SK-N-SH treated with all-trans-retinoic acid at 6 μM for 48 hours (cell line): ENCODE results near the gene MARVELD3.
"Not testable (repeated sequence)": the region's sequence is repeated elsewhere in the genome, so short reads cannot be mapped to it uniquely, and the experiment has no call there.

Source experiments
- ATAC-seq: fragments of 200-7000 bp; cut with Tn5 transposase; 3 replicates; pipeline ENCODE4 v1.9.1; 2020; ENCODE audit warnings: mild to moderate bottlenecking, moderate library complexity
- ARNTL ChIP-seq: fragments of 450-650 bp; formaldehyde crosslinking; IDR thresholded peaks from 2 replicates; pipeline ENCODE4 v1.5.0; 2020; ENCODE audit warnings: low read depth, mild to moderate bottlenecking, moderate library complexity, borderline replicate concordance
- BACH2 ChIP-seq: fragments of 250-450 bp; sonication (Bioruptor Pico); IDR thresholded peaks from 2 replicates; pipeline ENCODE4 v1.9.0; 2021; ENCODE audit warnings: mild to moderate bottlenecking, borderline replicate concordance
- CSDC2 ChIP-seq: fragments of 250-450 bp; sonication (Bioruptor Pico); IDR thresholded peaks from 2 replicates; pipeline ENCODE4 v1.5.0; 2020; ENCODE audit warnings: mild to moderate bottlenecking, moderate library complexity
- ESRRG ChIP-seq: fragments of 250-450 bp; sonication (Bioruptor Pico); IDR thresholded peaks from 2 replicates; pipeline ENCODE4 v1.6.1; 2021; ENCODE audit warnings: mild to moderate bottlenecking
- ISL1 ChIP-seq: fragments of 250-450 bp; sonication (Bioruptor Pico); IDR thresholded peaks from 2 replicates; pipeline ENCODE4 v2.1.2; 2022; ENCODE audit warnings: mild to moderate bottlenecking, moderate library complexity
- OSR1 ChIP-seq: fragments of 250-450 bp; sonication (Bioruptor Pico); IDR thresholded peaks from 2 replicates; pipeline ENCODE4 v1.8.0; 2022; ENCODE audit warnings: moderate library complexity, mild to moderate bottlenecking, inconsistent platforms
- PPARA ChIP-seq: fragments of 250-450 bp; sonication (Bioruptor Pico); IDR thresholded peaks from 2 replicates; pipeline ENCODE4 v1.5.0; 2020; ENCODE audit warnings: mild to moderate bottlenecking, borderline replicate concordance
- SNAI2 ChIP-seq: fragments of 250-450 bp; sonication (Bioruptor Pico); IDR thresholded peaks from 2 replicates; pipeline ENCODE4 v1.5.0; 2020; ENCODE audit warnings: mild to moderate bottlenecking, moderate library complexity
- TCF4 ChIP-seq: fragments of 250-450 bp; sonication (Bioruptor Pico); IDR thresholded peaks from 2 replicates; pipeline ENCODE4 v1.8.0; 2021; ENCODE audit warnings: mild to moderate bottlenecking, moderate library complexity, borderline replicate concordance
- TOX ChIP-seq: fragments of 250-450 bp; sonication (Bioruptor Pico); IDR thresholded peaks from 2 replicates; pipeline ENCODE4 v1.8.0; 2021; ENCODE audit warnings: mild to moderate bottlenecking, moderate library complexity, borderline replicate concordance
- ZC3H10 ChIP-seq: fragments of 250-450 bp; sonication (Bioruptor Pico); IDR thresholded peaks from 2 replicates; pipeline ENCODE4 v1.5.1; 2021; ENCODE audit warnings: mild to moderate bottlenecking, moderate library complexity
- ZFP3 ChIP-seq: fragments of 250-450 bp; sonication (Bioruptor Pico); IDR thresholded peaks from 2 replicates; pipeline ENCODE4 v1.5.0; 2020; ENCODE audit warnings: mild to moderate bottlenecking, moderate library complexity
- ZFP30 ChIP-seq: fragments of 450-650 bp; formaldehyde crosslinking; IDR thresholded peaks from 2 replicates; pipeline ENCODE4 v1.5.0; 2022; ENCODE audit warnings: mild to moderate bottlenecking, moderate library complexity
- ZNF70 ChIP-seq: fragments of 450-650 bp; formaldehyde crosslinking; IDR thresholded peaks from 2 replicates; pipeline ENCODE4 v1.5.0; 2020; ENCODE audit warnings: mild to moderate bottlenecking, moderate library complexity
- ZNF8 ChIP-seq: fragments of 450-650 bp; formaldehyde crosslinking; IDR thresholded peaks from 2 replicates; pipeline ENCODE4 v1.5.0; 2020; ENCODE audit warnings: mild to moderate bottlenecking, moderate library complexity
- TF ChIP-seq, protein P1 (sequence below): fragments of 250-450 bp; sonication (Bioruptor Pico); IDR thresholded peaks from 2 replicates; pipeline ENCODE4 v1.5.0; 2020; ENCODE audit warnings: mild to moderate bottlenecking, moderate library complexity
- TF ChIP-seq, protein P2 (sequence below): fragments of 250-450 bp; sonication (Bioruptor Pico); IDR thresholded peaks from 2 replicates; pipeline ENCODE4 v1.5.1; 2020; ENCODE audit warnings: low read depth, mild to moderate bottlenecking, moderate library complexity
- TF ChIP-seq, protein P3 (sequence below): fragments of 250-450 bp; sonication (Bioruptor Pico); IDR thresholded peaks from 2 replicates; pipeline ENCODE4 v1.5.1; 2021; ENCODE audit warnings: mild to moderate bottlenecking, moderate library complexity

MARVELD3 gene

DNA sequence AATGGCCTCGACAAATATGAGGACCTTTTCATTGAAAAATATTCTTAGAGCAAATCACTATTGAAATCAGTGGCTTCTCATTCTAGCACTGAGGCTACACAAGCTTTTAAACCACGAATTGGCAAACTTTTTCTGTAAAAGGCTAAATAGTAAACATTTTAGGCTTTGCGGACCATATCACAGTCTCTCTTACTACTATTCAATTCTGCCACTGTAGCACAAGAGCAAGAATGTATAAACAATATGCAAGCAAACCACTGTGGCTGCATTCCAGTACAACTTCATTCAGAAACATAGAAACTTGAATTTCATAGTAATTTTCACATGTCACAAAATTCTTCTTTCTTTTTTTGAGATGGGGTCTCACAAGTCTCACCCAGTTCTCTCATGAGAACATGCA is 49.4 kb downstream of the MARVELD3 start:
- no peak for ATAC-seq

DNA sequence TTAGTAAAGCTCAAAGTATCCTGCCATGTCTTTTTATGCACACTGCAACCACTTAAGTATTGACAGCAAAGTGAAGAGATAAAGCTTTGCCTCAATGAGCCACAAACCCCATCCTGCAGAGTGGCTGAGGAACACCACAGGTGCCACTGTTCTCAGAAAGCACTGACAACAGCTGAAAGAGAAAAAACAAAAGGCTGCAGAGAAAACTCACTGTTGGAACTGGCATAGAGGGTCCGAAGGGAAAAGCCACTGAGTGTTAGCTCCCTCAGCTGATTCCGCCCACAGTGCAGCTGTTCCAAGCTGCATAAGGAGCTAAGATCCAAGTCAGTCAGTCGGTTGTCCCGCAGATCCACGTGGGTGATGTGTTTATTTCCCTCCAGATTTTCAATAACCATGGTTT is 50.3 kb downstream of the MARVELD3 start:
- TF ChIP-seq ZFP3 (CRISPR knock-in tag) = no peak
- TF ChIP-seq, protein P1, sequence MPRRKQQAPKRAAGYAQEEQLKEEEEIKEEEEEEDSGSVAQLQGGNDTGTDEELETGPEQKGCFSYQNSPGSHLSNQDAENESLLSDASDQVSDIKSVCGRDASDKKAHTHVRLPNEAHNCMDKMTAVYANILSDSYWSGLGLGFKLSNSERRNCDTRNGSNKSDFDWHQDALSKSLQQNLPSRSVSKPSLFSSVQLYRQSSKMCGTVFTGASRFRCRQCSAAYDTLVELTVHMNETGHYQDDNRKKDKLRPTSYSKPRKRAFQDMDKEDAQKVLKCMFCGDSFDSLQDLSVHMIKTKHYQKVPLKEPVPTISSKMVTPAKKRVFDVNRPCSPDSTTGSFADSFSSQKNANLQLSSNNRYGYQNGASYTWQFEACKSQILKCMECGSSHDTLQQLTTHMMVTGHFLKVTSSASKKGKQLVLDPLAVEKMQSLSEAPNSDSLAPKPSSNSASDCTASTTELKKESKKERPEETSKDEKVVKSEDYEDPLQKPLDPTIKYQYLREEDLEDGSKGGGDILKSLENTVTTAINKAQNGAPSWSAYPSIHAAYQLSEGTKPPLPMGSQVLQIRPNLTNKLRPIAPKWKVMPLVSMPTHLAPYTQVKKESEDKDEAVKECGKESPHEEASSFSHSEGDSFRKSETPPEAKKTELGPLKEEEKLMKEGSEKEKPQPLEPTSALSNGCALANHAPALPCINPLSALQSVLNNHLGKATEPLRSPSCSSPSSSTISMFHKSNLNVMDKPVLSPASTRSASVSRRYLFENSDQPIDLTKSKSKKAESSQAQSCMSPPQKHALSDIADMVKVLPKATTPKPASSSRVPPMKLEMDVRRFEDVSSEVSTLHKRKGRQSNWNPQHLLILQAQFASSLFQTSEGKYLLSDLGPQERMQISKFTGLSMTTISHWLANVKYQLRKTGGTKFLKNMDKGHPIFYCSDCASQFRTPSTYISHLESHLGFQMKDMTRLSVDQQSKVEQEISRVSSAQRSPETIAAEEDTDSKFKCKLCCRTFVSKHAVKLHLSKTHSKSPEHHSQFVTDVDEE = no peak
- no peak for TF ChIP-seq ESRRG (CRISPR knock-in tag)
- no peak for TF ChIP-seq TOX (CRISPR knock-in tag)
- no peak for TF ChIP-seq PPARA (CRISPR knock-in tag)
- no peak for TF ChIP-seq CSDC2
- TF ChIP-seq SNAI2 (CRISPR knock-in tag) = no peak
- no peak for ATAC-seq

More for the DNA sequence above, 49.4 kb downstream of the MARVELD3 start:
- TF ChIP-seq ZNF8 (no peak), ZFP3 (CRISPR knock-in tag) (no peak), PPARA (CRISPR knock-in tag) (no peak), OSR1 (CRISPR knock-in tag) (no peak), ISL1 (CRISPR knock-in tag) (no peak), SNAI2 (CRISPR knock-in tag) (no peak), BACH2 (CRISPR knock-in tag) (no peak), TOX (CRISPR knock-in tag) (no peak), TCF4 (no peak), ZC3H10 (no peak), ZNF70 (CRISPR knock-in tag) (no peak)
- TF ChIP-seq, protein P2, sequence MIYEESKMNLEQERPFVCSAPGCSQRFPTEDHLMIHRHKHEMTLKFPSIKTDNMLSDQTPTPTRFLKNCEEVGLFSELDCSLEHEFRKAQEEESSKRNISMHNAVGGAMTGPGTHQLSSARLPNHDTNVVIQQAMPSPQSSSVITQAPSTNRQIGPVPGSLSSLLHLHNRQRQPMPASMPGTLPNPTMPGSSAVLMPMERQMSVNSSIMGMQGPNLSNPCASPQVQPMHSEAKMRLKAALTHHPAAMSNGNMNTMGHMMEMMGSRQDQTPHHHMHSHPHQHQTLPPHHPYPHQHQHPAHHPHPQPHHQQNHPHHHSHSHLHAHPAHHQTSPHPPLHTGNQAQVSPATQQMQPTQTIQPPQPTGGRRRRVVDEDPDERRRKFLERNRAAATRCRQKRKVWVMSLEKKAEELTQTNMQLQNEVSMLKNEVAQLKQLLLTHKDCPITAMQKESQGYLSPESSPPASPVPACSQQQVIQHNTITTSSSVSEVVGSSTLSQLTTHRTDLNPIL (CRISPR knock-in tag) = no peak
- TF ChIP-seq, protein P3, sequence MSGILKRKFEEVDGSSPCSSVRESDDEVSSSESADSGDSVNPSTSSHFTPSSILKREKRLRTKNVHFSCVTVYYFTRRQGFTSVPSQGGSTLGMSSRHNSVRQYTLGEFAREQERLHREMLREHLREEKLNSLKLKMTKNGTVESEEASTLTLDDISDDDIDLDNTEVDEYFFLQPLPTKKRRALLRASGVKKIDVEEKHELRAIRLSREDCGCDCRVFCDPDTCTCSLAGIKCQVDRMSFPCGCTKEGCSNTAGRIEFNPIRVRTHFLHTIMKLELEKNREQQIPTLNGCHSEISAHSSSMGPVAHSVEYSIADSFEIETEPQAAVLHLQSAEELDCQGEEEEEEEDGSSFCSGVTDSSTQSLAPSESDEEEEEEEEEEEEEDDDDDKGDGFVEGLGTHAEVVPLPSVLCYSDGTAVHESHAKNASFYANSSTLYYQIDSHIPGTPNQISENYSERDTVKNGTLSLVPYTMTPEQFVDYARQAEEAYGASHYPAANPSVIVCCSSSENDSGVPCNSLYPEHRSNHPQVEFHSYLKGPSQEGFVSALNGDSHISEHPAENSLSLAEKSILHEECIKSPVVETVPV (CRISPR knock-in tag) = no peak

DNA sequence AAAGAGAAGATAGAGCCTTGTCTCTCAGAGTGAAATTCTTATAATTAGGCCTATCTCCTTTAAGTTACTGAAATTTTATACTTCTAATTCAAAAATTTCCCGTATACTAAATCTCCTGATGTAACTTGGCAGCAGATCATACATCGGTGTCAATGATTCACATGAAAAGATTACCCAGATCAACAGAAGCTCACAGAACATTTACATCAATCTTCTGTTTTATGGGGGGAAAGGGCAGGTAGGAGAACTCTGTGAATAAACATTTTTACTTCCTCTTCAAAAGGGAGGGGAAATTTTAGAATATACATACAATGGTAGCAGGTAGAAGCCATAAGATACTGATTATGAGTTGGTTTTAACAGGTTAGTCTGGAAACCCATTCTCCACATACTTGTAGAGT is 55.4 kb downstream of the MARVELD3 start:
- ATAC-seq = no peak
- TF ChIP-seq ARNTL = no peak
- no peak for TF ChIP-seq PPARA (CRISPR knock-in tag)
- TF ChIP-seq, protein P2 (CRISPR knock-in tag) = no peak
- TF ChIP-seq, protein P1 = no peak
- no peak for TF ChIP-seq ZFP3 (CRISPR knock-in tag)
- TF ChIP-seq ZFP30 (CRISPR knock-in tag) = no peak
- TF ChIP-seq BACH2 (CRISPR knock-in tag) = no peak

DNA sequence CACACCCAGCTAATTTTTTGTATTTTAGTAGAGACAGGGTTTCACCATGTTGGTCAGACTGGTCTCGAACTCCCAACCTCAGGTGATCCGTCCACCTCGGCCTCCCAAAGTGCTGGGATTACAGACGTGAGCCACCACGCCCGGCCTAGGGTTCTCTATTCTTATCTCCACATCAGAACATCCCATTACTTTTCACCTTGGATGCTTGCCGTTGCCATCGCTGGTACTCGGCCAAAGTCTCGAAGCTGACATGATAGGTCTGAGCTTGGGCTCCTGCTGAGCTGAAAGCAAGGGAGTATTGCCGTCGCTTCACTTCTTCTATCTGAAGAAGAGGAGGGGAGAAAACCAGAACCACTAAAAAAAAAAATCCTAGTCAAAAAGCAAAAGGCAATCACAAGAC is 58.3 kb downstream of the MARVELD3 start:
- ATAC-seq = not testable (repeated sequence)
